ENCODE measurements around the gene PEAR1.

- TF ChIP-seq CTCF (conservative IDR thresholded peaks at IDR 0.05 in 1 of 2, IDR thresholded peaks at IDR 0.05 in 1 of 2; ENCODE audit: low read depth in 1 of 2, low read length in 2 of 2) (no peak), EZH2 (IDR thresholded peaks at IDR 0.05; ENCODE audit: low read length, missing control alignments) (no peak)
Measured at GRCh38 chr1:156908541-156908940, 15.0 kb downstream of the PEAR1 start.

Measured in fibroblast of lung (primary cell).